Measurements from ENCODE around the gene C9orf50.

GRCh38 chr9:129585352-129585751 is 35.5 kb downstream of the C9orf50 start:
- no peak for TF ChIP-seq CTCF (IDR thresholded peaks at IDR 0.05; ENCODE audit: low read depth, low read length)
- no peak for TF ChIP-seq MAX (IDR thresholded peaks at IDR 0.05; ENCODE audit: low read depth, low read length)
- TF ChIP-seq POLR2A (IDR thresholded peaks at IDR 0.05; ENCODE audit: extremely low read depth, insufficient read length): no peak

Data from NB4 (cell line).